Measurements from ENCODE around the gene SCAPER. TPM values are rescaled to one million over a fixed set of nuclear protein-coding genes. Genes with fewer than 3 reads are reported as not detected.
"Not testable (repeated sequence)": the region's sequence is repeated elsewhere in the genome, so short reads cannot be mapped to it uniquely, and the experiment has no call there.

SCAPER gene
- total RNA-seq, 1 experiment from 2014 or later = 14.7 TPM

GRCh38 chr15:76297951-76298350 is 607.2 kb downstream of the SCAPER start:
- intact Hi-C loops (cut with micrococcal nuclease); BruUV-seq (replicated peaks); H3K4me3 ChIP-seq (replicated peaks in 1 of 2; ENCODE audit: low read depth in 1 of 2, low read length in 2 of 2); H3K9me3 ChIP-seq (ENCODE audit: control insufficient read depth in 1 of 2, insufficient read depth in 1 of 2, low read depth in 1 of 2, low read length in 2 of 2); H3K4me1 ChIP-seq (ENCODE audit: control insufficient read depth in 1 of 2, insufficient read depth in 2 of 2, low read length in 2 of 2); H3K36me3 ChIP-seq (ENCODE audit: control insufficient read depth in 1 of 2, insufficient read depth in 2 of 2, low read length in 2 of 2); POLR2A ChIA-PET; H3K27me3 ChIP-seq (ENCODE audit: insufficient read depth, low read length); RAD21 ChIA-PET (ENCODE audit: low non-redundant PET in 1 of 2, low total read pairs in 2 of 2, uncharacterized antibody in 2 of 2, unreplicated experiment in 2 of 2); H3K27ac ChIP-seq (ENCODE audit: low read depth, low read length); ATAC-seq; H3K9me2 ChIP-seq (ENCODE audit: insufficient read depth); H3K4me2 ChIP-seq (ENCODE audit: low read length); DNase-seq (ENCODE audit: low read depth, low spot score); H3K9ac ChIP-seq (ENCODE audit: low read length); CTCF ChIA-PET; H2AFZ ChIP-seq (ENCODE audit: low read depth, low read length, poor library complexity, severe bottlenecking): not testable (repeated sequence)
- Histone ChIP-seq H3K79me2 (ENCODE audit: insufficient read depth, low read length) (peaks cover 95% of the 10 kb centered on the region), H4K20me1 (ENCODE audit: insufficient read depth) (0 out of 2 replicates have a peak, but pooled peaks cover 14% of the 10 kb centered on the region)

Small RNA genes lying within 50 kb of the gene (microRNA-seq; reads per million reads assigned to microRNA genes)
- gene MIR3713 (ENCODE audit: borderline number of aligned reads) = not detected

Other genes starting within 250 kb of the SCAPER start
- 71.5 TPM for gene RCN2, start 26.4 kb upstream of the SCAPER start, total RNA-seq (2021; ENCODE audit: unreplicated experiment)
- gene PSTPIP1, start 89.8 kb upstream of the SCAPER start, total RNA-seq (2021; ENCODE audit: unreplicated experiment) = 0.79 TPM
- 140 TPM for gene TSPAN3, start 165.8 kb upstream of the SCAPER start, total RNA-seq (2021; ENCODE audit: unreplicated experiment)

Measured in HCT116 (cell line).